Trophoblast cell (in vitro differentiated cells and primary cell): ENCODE measurements around the gene CISTR.

Experiments used
- DNase-seq, 2 donors: peaks; one replicate each; pipeline ENCODE4 v3.0.0-alpha.2; 2016
- H2AFZ ChIP-seq: 2 replicates; pipeline ENCODE4 v1.6.1; 2013; ENCODE audit warnings: low read length, moderate library complexity, mild to moderate bottlenecking; ENCODE audit not compliant: insufficient read depth, poor library complexity
- H2AK5ac ChIP-seq: 2 replicates; pipeline ENCODE4 v1.6.1; 2013; ENCODE audit warnings: mild to moderate bottlenecking, low read length
- H2BK120ac ChIP-seq: 2 replicates; pipeline ENCODE4 v1.6.1; 2013; ENCODE audit warnings: low read length, mild to moderate bottlenecking, moderate library complexity; ENCODE audit not compliant: insufficient read depth, poor library complexity
- H2BK12ac ChIP-seq: 2 replicates; pipeline ENCODE4 v1.6.1; 2013; ENCODE audit warnings: mild to moderate bottlenecking, low read length, moderate library complexity
- H2BK5ac ChIP-seq: 2 replicates; pipeline ENCODE4 v1.6.1; 2013; ENCODE audit warnings: low read length, low read depth, moderate library complexity, mild to moderate bottlenecking; ENCODE audit not compliant: poor library complexity
- H3K14ac ChIP-seq: 2 replicates; pipeline ENCODE4 v1.6.1; 2013; ENCODE audit warnings: mild to moderate bottlenecking, low read length
- H3K18ac ChIP-seq: 2 replicates; pipeline ENCODE4 v1.6.1; 2013; ENCODE audit warnings: mild to moderate bottlenecking, low read length
- H3K23ac ChIP-seq: 2 replicates; pipeline ENCODE4 v1.6.1; 2013; ENCODE audit warnings: low read length
- H3K27ac ChIP-seq: 2 replicates; pipeline ENCODE4 v1.5.1; 2013; ENCODE audit warnings: low read depth, mild to moderate bottlenecking, inconsistent platforms, low read length, moderate library complexity
- H3K27me3 ChIP-seq: 2 replicates; pipeline ENCODE4 v1.6.1; 2013; ENCODE audit warnings: inconsistent platforms, mild to moderate bottlenecking, low read length, moderate library complexity; ENCODE audit not compliant: insufficient read depth
- H3K36me3 ChIP-seq, 2 experiments: 1 replicate in 1 of 2; 2 replicates in 1 of 2; pipeline ENCODE4 v1.6.1; 2013; ENCODE audit warnings: low read length in 2 of 2, mild to moderate bottlenecking in 2 of 2, moderate library complexity in 1 of 2; ENCODE audit not compliant: insufficient read depth in 2 of 2, control insufficient read depth in 1 of 2
- H3K4ac ChIP-seq: 2 replicates; pipeline ENCODE4 v1.6.1; 2013; ENCODE audit warnings: low read depth, mild to moderate bottlenecking, low read length, moderate library complexity
- H3K4me1 ChIP-seq, 2 experiments: 1 replicate in 1 of 2; 2 replicates in 1 of 2; pipeline ENCODE4 v1.6.1; 2013; ENCODE audit warnings: low read length in 2 of 2, mild to moderate bottlenecking in 2 of 2, moderate library complexity in 1 of 2; ENCODE audit not compliant: insufficient read depth in 2 of 2, control insufficient read depth in 1 of 2
- H3K4me2 ChIP-seq: 2 replicates; pipeline ENCODE4 v1.6.1; 2013; ENCODE audit warnings: inconsistent platforms, mild to moderate bottlenecking, low read length, moderate library complexity
- H3K4me3 ChIP-seq: 2 replicates; pipeline ENCODE4 v1.5.1; 2013; ENCODE audit warnings: mild to moderate bottlenecking, low read depth, low read length, inconsistent platforms
- H3K79me1 ChIP-seq: one replicate; pipeline ENCODE4 v1.6.1; 2013; ENCODE audit warnings: low read length
- H3K79me2 ChIP-seq: 2 replicates; pipeline ENCODE4 v1.6.1; 2013; ENCODE audit warnings: low read length, mild to moderate bottlenecking; ENCODE audit not compliant: control insufficient read depth, insufficient read depth, poor library complexity
- H3K9ac ChIP-seq: 2 replicates; pipeline ENCODE4 v1.6.1; 2013; ENCODE audit warnings: mild to moderate bottlenecking, low read length
- H3K9me3 ChIP-seq: 2 replicates; pipeline ENCODE4 v1.6.1; 2013; ENCODE audit warnings: low read depth, mild to moderate bottlenecking, control low read depth, inconsistent platforms, low read length; ENCODE audit not compliant: insufficient read depth
- H4K12ac ChIP-seq: 2 replicates; pipeline ENCODE4 v1.6.1; 2013; ENCODE audit warnings: low read depth, mild to moderate bottlenecking, low read length, moderate library complexity
- H4K8ac ChIP-seq: 2 replicates; pipeline ENCODE4 v1.6.1; 2013; ENCODE audit warnings: low read depth, mild to moderate bottlenecking, low read length, moderate library complexity
- H4K91ac ChIP-seq: one replicate; pipeline ENCODE4 v1.6.1; 2013; ENCODE audit warnings: low read depth, mild to moderate bottlenecking, low read length, moderate library complexity
- WGBS: extraction: QIAGEN DNeasy Blood & Tissue Kit; methylation state at CpG from one replicate; pipeline ENCODE4 v1.1.7; 2013; ENCODE audit warnings: missing lambda C conversion rate; ENCODE audit not compliant: insufficient read length, insufficient coverage; ENCODE audit errors: extremely low coverage; 5-methylcytosine and 5-hydroxymethylcytosine counted together

CISTR gene

DNA sequence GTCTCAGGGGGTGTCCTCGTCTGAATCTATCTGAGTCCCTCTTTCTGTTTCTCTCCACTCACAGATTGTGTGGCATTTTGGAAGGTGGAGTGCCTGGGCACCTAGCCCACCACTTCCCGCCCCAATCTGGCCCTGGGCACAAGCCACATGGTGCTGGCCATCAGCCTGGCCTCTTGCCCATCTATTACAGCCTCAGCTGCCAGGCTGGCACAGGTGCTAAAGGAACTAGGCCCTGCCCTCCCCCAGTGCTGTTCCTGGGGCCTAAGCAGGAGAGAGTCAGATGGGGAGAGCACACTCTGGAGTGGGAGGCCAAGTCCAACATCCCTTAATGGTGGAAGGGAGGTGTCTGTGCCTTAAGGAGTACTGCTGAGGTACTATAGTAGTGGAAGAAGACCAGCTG lies 16.2 kb downstream of the CISTR start:
- Histone ChIP-seq H3K4me3 (no peak overlapping the region), H4K91ac (no peak overlapping the region), H3K4me2 (no peak overlapping the region), H3K18ac (no peak overlapping the region), H3K14ac (no peak overlapping the region), H3K79me1 (no peaks in the 10 kb centered on the region), H2AFZ (no peak overlapping the region), H3K4me1 (peaks cover 3 to 8% of the 10 kb centered on the region in 2 experiments), H3K27me3 (peaks cover 43% of the 10 kb centered on the region), H2AK5ac (no peak overlapping the region), H3K79me2 (no peaks in the 10 kb centered on the region), H3K23ac (no peak overlapping the region), H3K27ac (no peak overlapping the region), H2BK120ac (no peak overlapping the region), H4K12ac (no peak overlapping the region), H3K9me3 (peaks cover 6% of the 10 kb centered on the region), H4K8ac (no peak overlapping the region), H3K4ac (no peak overlapping the region), H3K9ac (no peak overlapping the region), H2BK5ac (no peak overlapping the region), H3K36me3 (no peaks in the 10 kb centered on the region), H2BK12ac (no peak overlapping the region)
- no peak for DNase-seq
- no CpG with 5 or more reads among the region's 2 CpGs for WGBS

DNA sequence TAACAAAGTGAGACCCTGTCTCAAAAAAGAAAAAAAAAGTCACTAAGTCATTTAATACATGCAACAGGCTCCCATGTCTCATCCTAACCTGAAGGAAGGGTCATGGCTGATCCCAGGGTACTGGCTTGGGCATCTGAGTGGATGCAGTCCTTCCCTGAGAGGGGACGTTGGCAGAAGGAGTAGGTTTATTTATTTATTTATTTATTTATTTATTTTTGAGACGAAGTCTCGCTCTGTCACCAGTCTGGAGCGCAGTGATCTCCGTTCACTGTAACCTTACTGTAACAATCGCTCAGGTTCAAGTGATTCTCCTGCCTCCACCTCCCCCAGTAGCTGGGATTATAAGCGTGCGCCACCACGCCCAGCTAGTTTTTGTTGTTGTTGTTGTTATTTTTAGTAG lies 17.4 kb downstream of the CISTR start:
- H2BK5ac ChIP-seq = no peak overlapping the region
- no peak overlapping the region for H2BK120ac ChIP-seq
- H3K79me2 ChIP-seq = no peaks in the 10 kb centered on the region
- no peak overlapping the region for H3K4me3 ChIP-seq
- H4K8ac ChIP-seq = no peak overlapping the region
- H2BK12ac ChIP-seq = no peak overlapping the region
- no peak overlapping the region for H3K27ac ChIP-seq
- no peak overlapping the region for H4K91ac ChIP-seq
- no peak overlapping the region for H3K9ac ChIP-seq
- no peak overlapping the region for H2AFZ ChIP-seq
- H3K14ac ChIP-seq = no peak overlapping the region
- H3K23ac ChIP-seq = no peak overlapping the region
- WGBS = no CpG with 5 or more reads among the region's 9 CpGs
- H3K36me3 ChIP-seq = no peaks in the 10 kb centered on the region
- H3K4me1 ChIP-seq = peaks cover 3 to 8% of the 10 kb centered on the region in 2 experiments
- no peak overlapping the region for H3K18ac ChIP-seq
- no peak for DNase-seq
- no peak overlapping the region for H3K4ac ChIP-seq
- no peaks in the 10 kb centered on the region for H3K79me1 ChIP-seq
- no peak overlapping the region for H3K4me2 ChIP-seq
- peaks cover 6% of the 10 kb centered on the region for H3K9me3 ChIP-seq
- no peak overlapping the region for H4K12ac ChIP-seq
- H2AK5ac ChIP-seq = no peak overlapping the region
- peaks cover 34% of the 10 kb centered on the region for H3K27me3 ChIP-seq

DNA sequence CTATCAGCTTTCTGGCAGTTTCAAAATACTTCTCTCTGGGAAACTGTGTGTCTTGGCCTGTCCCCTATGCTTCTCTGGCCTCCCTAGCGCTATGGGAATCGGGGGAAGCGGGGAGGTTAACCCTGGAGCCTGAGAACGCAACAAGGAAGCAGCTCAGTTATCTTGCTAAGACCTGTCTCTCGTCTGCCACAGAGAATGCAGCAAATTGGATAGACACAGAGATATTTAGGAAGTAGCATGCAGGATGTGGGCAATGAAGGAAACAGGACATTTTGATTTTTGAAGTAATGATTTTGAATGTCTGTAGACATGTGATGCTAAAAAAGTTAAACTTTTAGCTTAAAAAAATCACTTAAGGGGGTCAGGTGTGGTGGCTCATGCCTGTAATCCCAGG lies 18.0 kb downstream of the CISTR start:
- Histone ChIP-seq H3K4me2 (no peak overlapping the region), H3K4me1 (peaks cover 3 to 6% of the 10 kb centered on the region in 2 experiments), H4K12ac (no peak overlapping the region), H2BK120ac (no peak overlapping the region), H3K18ac (no peak overlapping the region), H3K36me3 (no peaks in the 10 kb centered on the region), H2AFZ (no peak overlapping the region), H4K8ac (no peak overlapping the region), H4K91ac (no peak overlapping the region), H3K4ac (no peak overlapping the region), H3K27ac (no peak overlapping the region), H3K27me3 (peaks cover 28% of the 10 kb centered on the region), H3K14ac (no peak overlapping the region), H3K79me1 (no peaks in the 10 kb centered on the region), H3K23ac (no peak overlapping the region), H2BK12ac (no peak overlapping the region), H3K4me3 (no peak overlapping the region), H2AK5ac (no peak overlapping the region), H3K9me3 (peaks cover 6% of the 10 kb centered on the region), H3K9ac (no peak overlapping the region), H2BK5ac (no peak overlapping the region), H3K79me2 (no peaks in the 10 kb centered on the region)
- no peak for DNase-seq
- no CpG with 5 or more reads among the region's 5 CpGs for WGBS

DNA sequence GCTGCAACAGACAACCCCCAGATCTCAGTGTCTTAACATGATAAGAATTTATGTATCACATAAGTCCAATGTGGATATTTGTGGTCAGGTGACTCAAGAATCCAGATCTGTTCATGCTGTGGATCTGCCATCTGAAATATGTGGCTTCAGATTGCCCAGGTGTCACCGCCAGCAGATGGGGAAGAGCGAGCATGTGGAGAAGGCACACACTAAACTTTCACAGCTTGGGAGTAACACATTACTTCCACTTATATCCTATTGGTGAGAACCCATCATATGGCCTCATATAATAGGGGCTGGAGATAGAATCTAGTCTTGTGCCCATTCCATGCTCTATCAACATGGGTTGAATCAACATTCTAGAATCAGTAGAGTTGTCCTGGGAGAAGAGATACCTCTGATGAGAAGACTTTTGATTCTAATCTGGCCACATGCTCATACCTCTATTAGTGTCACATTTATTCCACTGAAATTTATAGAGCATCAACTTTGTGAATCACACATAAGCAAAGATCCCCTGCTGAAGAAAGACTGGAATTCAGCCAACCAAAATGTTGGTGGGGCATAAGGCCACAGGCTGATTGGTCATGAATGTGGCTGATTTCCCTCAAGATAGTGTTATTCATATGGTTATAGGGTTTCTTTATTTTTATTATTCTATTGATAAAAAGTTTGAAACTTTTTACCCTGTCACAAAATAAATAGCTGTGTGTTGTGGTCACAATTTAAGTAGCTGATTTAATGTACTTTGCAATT lies 18.6 kb downstream of the CISTR start:
- Histone ChIP-seq H3K14ac (no peak overlapping the region), H3K23ac (no peak overlapping the region), H2AK5ac (no peak overlapping the region), H2BK5ac (no peak overlapping the region), H3K18ac (no peak overlapping the region), H4K8ac (no peak overlapping the region), H2AFZ (no peak overlapping the region), H3K4me3 (no peak overlapping the region), H3K4me1 (peaks cover under 1% of the 10 kb centered on the region in 2 experiments), H2BK120ac (no peak overlapping the region), H3K27me3 (peaks cover 22% of the 10 kb centered on the region), H4K12ac (no peak overlapping the region), H3K9ac (no peak overlapping the region), H3K4ac (no peak overlapping the region), H3K4me2 (no peak overlapping the region), H3K79me1 (no peaks in the 10 kb centered on the region), H3K36me3 (no peaks in the 10 kb centered on the region), H3K79me2 (no peaks in the 10 kb centered on the region), H4K91ac (no peak overlapping the region), H2BK12ac (no peak overlapping the region), H3K9me3 (peaks cover 6% of the 10 kb centered on the region), H3K27ac (no peak overlapping the region)
- no CpG with 5 or more reads among the region's 2 CpGs for WGBS
- peak; percentile 36 to 50 for DNase-seq
